ENCODE measurements around the gene SMARCD2. TPM values are rescaled to one million over a fixed set of nuclear protein-coding genes. Genes with fewer than 3 reads are reported as not detected.

The SMARCD2 gene
- total and polyA plus RNA-seq, 2 of the 13 experiments (the other 11 are each of a cell fraction or from before 2014, with no cell fraction given): 122 to 150 TPM

DNA sequence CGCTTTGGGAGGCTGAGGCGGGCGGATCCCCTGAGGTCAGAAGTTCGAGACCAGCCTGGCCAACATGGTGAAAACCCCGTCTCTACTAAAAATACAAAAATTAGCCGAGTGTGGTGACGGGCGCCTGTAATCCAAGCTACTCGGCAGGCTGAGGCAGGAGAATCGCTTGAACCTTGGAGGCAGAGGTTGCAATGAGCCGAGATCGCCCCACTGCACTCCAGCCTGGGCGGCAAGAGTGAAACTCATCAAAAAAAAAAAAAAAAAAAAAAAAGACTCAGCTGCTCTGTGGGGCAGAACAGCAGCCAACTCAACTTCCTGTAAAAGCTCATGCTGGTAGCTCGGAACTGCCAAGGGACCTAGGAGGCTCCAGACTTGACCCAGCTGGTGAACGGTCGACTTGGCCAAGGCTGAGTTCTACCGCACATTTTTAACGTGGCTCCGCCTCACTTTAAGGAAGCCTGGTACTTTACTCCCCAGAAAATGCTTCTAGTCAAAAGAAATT is 953 bp upstream of the SMARCD2 start (continued):
- TF ChIP-seq, protein P1, sequence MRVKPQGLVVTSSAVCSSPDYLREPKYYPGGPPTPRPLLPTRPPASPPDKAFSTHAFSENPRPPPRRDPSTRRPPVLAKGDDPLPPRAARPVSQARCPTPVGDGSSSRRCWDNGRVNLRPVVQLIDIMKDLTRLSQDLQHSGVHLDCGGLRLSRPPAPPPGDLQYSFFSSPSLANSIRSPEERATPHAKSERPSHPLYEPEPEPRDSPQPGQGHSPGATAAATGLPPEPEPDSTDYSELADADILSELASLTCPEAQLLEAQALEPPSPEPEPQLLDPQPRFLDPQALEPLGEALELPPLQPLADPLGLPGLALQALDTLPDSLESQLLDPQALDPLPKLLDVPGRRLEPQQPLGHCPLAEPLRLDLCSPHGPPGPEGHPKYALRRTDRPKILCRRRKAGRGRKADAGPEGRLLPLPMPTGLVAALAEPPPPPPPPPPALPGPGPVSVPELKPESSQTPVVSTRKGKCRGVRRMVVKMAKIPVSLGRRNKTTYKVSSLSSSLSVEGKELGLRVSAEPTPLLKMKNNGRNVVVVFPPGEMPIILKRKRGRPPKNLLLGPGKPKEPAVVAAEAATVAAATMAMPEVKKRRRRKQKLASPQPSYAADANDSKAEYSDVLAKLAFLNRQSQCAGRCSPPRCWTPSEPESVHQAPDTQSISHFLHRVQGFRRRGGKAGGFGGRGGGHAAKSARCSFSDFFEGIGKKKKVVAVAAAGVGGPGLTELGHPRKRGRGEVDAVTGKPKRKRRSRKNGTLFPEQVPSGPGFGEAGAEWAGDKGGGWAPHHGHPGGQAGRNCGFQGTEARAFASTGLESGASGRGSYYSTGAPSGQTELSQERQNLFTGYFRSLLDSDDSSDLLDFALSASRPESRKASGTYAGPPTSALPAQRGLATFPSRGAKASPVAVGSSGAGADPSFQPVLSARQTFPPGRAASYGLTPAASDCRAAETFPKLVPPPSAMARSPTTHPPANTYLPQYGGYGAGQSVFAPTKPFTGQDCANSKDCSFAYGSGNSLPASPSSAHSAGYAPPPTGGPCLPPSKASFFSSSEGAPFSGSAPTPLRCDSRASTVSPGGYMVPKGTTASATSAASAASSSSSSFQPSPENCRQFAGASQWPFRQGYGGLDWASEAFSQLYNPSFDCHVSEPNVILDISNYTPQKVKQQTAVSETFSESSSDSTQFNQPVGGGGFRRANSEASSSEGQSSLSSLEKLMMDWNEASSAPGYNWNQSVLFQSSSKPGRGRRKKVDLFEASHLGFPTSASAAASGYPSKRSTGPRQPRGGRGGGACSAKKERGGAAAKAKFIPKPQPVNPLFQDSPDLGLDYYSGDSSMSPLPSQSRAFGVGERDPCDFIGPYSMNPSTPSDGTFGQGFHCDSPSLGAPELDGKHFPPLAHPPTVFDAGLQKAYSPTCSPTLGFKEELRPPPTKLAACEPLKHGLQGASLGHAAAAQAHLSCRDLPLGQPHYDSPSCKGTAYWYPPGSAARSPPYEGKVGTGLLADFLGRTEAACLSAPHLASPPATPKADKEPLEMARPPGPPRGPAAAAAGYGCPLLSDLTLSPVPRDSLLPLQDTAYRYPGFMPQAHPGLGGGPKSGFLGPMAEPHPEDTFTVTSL (CRISPR knock-in tag; IDR thresholded peaks at IDR 0.05; ENCODE audit: borderline replicate concordance): peak; percentile 11; the same call in 1 of the 2 replicates
- TF ChIP-seq ZNF333 (CRISPR knock-in tag; IDR thresholded peaks at IDR 0.05; ENCODE audit: borderline replicate concordance) (0 out of 2 replicates have a peak, but pooled peaks have one; percentile 23), GFI1 (CRISPR knock-in tag; IDR thresholded peaks at IDR 0.05; ENCODE audit: borderline replicate concordance) (0 out of 2 replicates have a peak, but pooled peaks have one; percentile 18), CHD4 (IDR thresholded peaks at IDR 0.05; ENCODE audit: borderline replicate concordance, low read length) (peak; percentile 94; the same call in 1 of the 2 replicates), ZBTB21 (CRISPR knock-in tag; IDR thresholded peaks at IDR 0.05) (0 out of 2 replicates have a peak, but pooled peaks have one; percentile 11), ZNF781 (CRISPR knock-in tag; IDR thresholded peaks at IDR 0.05; ENCODE audit: borderline replicate concordance, not compliant biosample characterization) (peak; percentile 27), GTF3A (CRISPR knock-in tag; conservative IDR thresholded peaks at IDR 0.05) (peak; percentile 54; the same call in 1 of the 2 replicates), NR2C2 (CRISPR knock-in tag; IDR thresholded peaks at IDR 0.05; ENCODE audit: borderline replicate concordance) (peak; percentile 90; the same call in 1 of the 2 replicates), EEA1 (CRISPR knock-in tag; IDR thresholded peaks at IDR 0.05; ENCODE audit: borderline replicate concordance) (0 out of 2 replicates have a peak, but pooled peaks have one; percentile 19), NR2F6 (IDR thresholded peaks at IDR 0.05) (0 out of 2 replicates have a peak, but pooled peaks have one; percentile 7), NR2F6 (CRISPR knock-in tag; IDR thresholded peaks at IDR 0.05) (peak; percentile 0; the same call in 1 of the 2 replicates), ZNF724P (CRISPR knock-in tag; IDR thresholded peaks at IDR 0.05; ENCODE audit: borderline replicate concordance) (0 out of 2 replicates have a peak, but pooled peaks have one; percentile 5), KDM1A (CRISPR knock-in tag; IDR thresholded peaks at IDR 0.05) (0 out of 2 replicates have a peak, but pooled peaks have one; percentile 1), IKZF4 (CRISPR knock-in tag; IDR thresholded peaks at IDR 0.05; ENCODE audit: borderline replicate concordance, low read depth, not compliant biosample characterization) (peak; percentile 69), KDM5A (IDR thresholded peaks at IDR 0.05; ENCODE audit: borderline replicate concordance, low read length) (peak; percentile 49; the same call in 1 of the 2 replicates)
- TF ChIP-seq, protein P2, sequence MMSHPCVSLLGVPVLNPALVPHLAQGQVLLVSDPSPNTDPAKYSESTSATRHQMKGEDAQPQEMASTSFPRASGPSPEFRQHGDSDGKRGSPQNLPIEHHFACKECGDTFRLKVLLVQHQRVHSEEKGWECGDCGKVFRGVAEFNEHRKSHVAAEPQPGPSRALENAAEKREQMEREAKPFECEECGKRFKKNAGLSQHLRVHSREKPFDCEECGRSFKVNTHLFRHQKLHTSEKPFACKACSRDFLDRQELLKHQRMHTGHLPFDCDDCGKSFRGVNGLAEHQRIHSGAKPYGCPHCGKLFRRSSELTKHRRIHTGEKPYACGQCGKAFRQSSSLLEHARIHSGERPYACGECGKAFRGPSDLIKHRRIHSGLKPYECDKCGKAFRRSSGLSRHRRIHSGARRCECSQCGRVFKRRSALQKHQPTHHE (CRISPR knock-in tag; IDR thresholded peaks at IDR 0.05; ENCODE audit: borderline replicate concordance): peak; percentile 10; the same call in 1 of the 2 replicates
